H1 (cell line): ENCODE results near the gene ACSM2A. TPM values are rescaled to one million over a fixed set of nuclear protein-coding genes. Genes with fewer than 3 reads are reported as not detected.
A peak's percentile ranks its signal among the peaks of the same experiment; 100 is the strongest.
"Not testable (repeated sequence)": the region's sequence is repeated elsewhere in the genome, so short reads cannot be mapped to it uniquely, and the experiment has no call there.

Experiments
- CTCF ChIA-PET: fragments of 300-600 bp; sonication (Branson Sonifier 250); formaldehyde crosslinking; loops from one replicate; lab custom pipeline; 2021; ENCODE audit not compliant: partially characterized antibody; lab: Charles Lee
- POLR2A ChIA-PET: fragments of 300-600 bp; sonication (Branson Sonifier 250); formaldehyde crosslinking; loops from one replicate; lab custom pipeline; 2021; ENCODE audit warnings: inconsistent platforms; ENCODE audit not compliant: partially characterized antibody; lab: Charles Lee
- DNase-seq, 2 experiments: peaks; one replicate each; pipeline versions ENCODE4 v3.0.0 to v3.0.0-alpha.2; 2010 to 2022; ENCODE audit warnings: low spot score in 2 of 2, low read depth in 1 of 2, mixed read lengths in 1 of 2
- FAIRE-seq: peaks from 2 replicates; lab custom pipeline; 2011; peaks lifted over from hg19 to GRCh38; lab: Jason Lieb, UNC
- H2AFZ ChIP-seq: 2 replicates; pipeline ENCODE4 v1.8.1; 2012; ENCODE audit warnings: low read length, inconsistent platforms
- H2AK5ac ChIP-seq: 2 replicates; pipeline ENCODE4 v1.6.1; 2013; ENCODE audit warnings: low read depth, low read length
- H2BK120ac ChIP-seq: replicated peaks from 2 replicates; pipeline ENCODE3; 2013; ENCODE audit warnings: low read depth, low read length, inconsistent platforms
- H2BK12ac ChIP-seq: 2 replicates; pipeline ENCODE4 v1.6.1; 2013; ENCODE audit warnings: low read depth, low read length
- H2BK15ac ChIP-seq: 2 replicates; pipeline ENCODE4 v1.6.1; 2013; ENCODE audit warnings: low read length
- H2BK20ac ChIP-seq: 2 replicates; pipeline ENCODE4 v1.6.1; 2013; ENCODE audit warnings: low read length
- H2BK5ac ChIP-seq: 2 replicates; pipeline ENCODE4 v1.6.1; 2013; ENCODE audit warnings: low read depth, low read length
- H3K14ac ChIP-seq: 2 replicates; pipeline ENCODE4 v1.6.1; 2013; ENCODE audit warnings: inconsistent platforms; ENCODE audit not compliant: insufficient read length
- H3K18ac ChIP-seq: 2 replicates; pipeline ENCODE4 v1.6.1; 2013; ENCODE audit warnings: low read length; ENCODE audit errors: extremely low read depth
- H3K23ac ChIP-seq: 2 replicates; pipeline ENCODE4 v1.6.1; 2013; ENCODE audit warnings: inconsistent platforms; ENCODE audit not compliant: insufficient read length
- H3K23me2 ChIP-seq: 2 replicates; pipeline ENCODE4 v1.6.1; 2013; ENCODE audit warnings: low read depth, low read length
- H3K27ac ChIP-seq: 2 replicates; pipeline ENCODE4 v1.6.1; 2011; ENCODE audit warnings: low read depth, low read length, inconsistent platforms
- H3K27me3 ChIP-seq, 4 experiments: replicated peaks in 1 of 4; 1 replicate in 1 of 4; 2 replicates in 3 of 4; pipeline versions ENCODE4 v1.6.1 to v1.8.1; 2011 to 2013; ENCODE audit warnings: low read length in 3 of 4, mild to moderate bottlenecking in 3 of 4, inconsistent platforms in 2 of 4, mixed read lengths in 2 of 4, moderate library complexity in 1 of 4; ENCODE audit not compliant: control insufficient read depth in 3 of 4, insufficient read depth in 3 of 4; ENCODE audit errors: extremely low read depth in 1 of 4
- H3K36me3 ChIP-seq, 4 experiments: 2 replicates each; pipeline versions ENCODE4 v1.6.1 to v1.8.1; 2011 to 2013; ENCODE audit warnings: mild to moderate bottlenecking in 4 of 4, low read length in 3 of 4, moderate library complexity in 2 of 4, control low read depth in 1 of 4, inconsistent platforms in 1 of 4; ENCODE audit not compliant: insufficient read depth in 4 of 4, control insufficient read depth in 2 of 4
- H3K4ac ChIP-seq: replicated peaks from 2 replicates; pipeline ENCODE3; 2013; ENCODE audit warnings: low read length, low read depth, mixed read lengths, inconsistent platforms; ENCODE audit not compliant: insufficient read length
- H3K4me1 ChIP-seq, 4 experiments: replicated peaks in 1 of 4; 1 replicate in 1 of 4; 2 replicates in 3 of 4; pipeline versions ENCODE4 v1.6.1 to v1.8.1; 2011 to 2013; ENCODE audit warnings: low read length in 3 of 4, inconsistent platforms in 2 of 4, mixed read lengths in 1 of 4; ENCODE audit not compliant: insufficient read depth in 4 of 4, control insufficient read depth in 3 of 4
- H3K4me2 ChIP-seq, 2 experiments: 2 replicates each; pipeline versions ENCODE4 v1.6.1 to v1.8.1; 2011 to 2013; ENCODE audit warnings: low read depth in 2 of 2, low read length in 2 of 2, control low read depth in 1 of 2, inconsistent platforms in 1 of 2, mild to moderate bottlenecking in 1 of 2; ENCODE audit not compliant: insufficient read depth in 1 of 2
- H3K4me3 ChIP-seq, 4 experiments: fragments of 200-600, 300-600 bp in 1 of 4; sonication (generic), shearing (Covaris generic), sonication (Bioruptor Twin) in 1 of 4; 2 replicates each; pipeline versions ENCODE4 v1.5.1 to v1.8.1; 2011 to 2016; ENCODE audit warnings: low read length in 4 of 4, low read depth in 3 of 4, control low read depth in 2 of 4, inconsistent platforms in 2 of 4, mild to moderate bottlenecking in 2 of 4, mixed read lengths in 1 of 4, moderate library complexity in 1 of 4; ENCODE audit not compliant: insufficient read depth in 2 of 4; ENCODE audit errors: extremely low read depth in 1 of 4
- H3K56ac ChIP-seq: replicated peaks from 2 replicates; pipeline ENCODE3; 2013; ENCODE audit warnings: low read depth, mild to moderate bottlenecking, mixed read lengths, low read length, inconsistent platforms; ENCODE audit not compliant: insufficient read length
- H3K79me1 ChIP-seq: 2 replicates; pipeline ENCODE4 v1.6.1; 2013; ENCODE audit warnings: low read depth, low read length, control low read depth
- H3K79me2 ChIP-seq, 2 experiments: 2 replicates each; pipeline versions ENCODE4 v1.6.1 to v1.8.1; 2012 to 2013; ENCODE audit warnings: low read length in 2 of 2, mild to moderate bottlenecking in 2 of 2, inconsistent platforms in 1 of 2; ENCODE audit not compliant: insufficient read depth in 2 of 2, control insufficient read depth in 1 of 2
- H3K9ac ChIP-seq, 4 experiments: replicated peaks in 1 of 4; 1 replicate in 1 of 4; 2 replicates in 3 of 4; pipeline versions ENCODE4 v1.6.1 to v1.8.1; 2011 to 2013; ENCODE audit warnings: low read depth in 3 of 4, low read length in 3 of 4, control low read depth in 2 of 4, mild to moderate bottlenecking in 2 of 4, moderate library complexity in 2 of 4, inconsistent platforms in 1 of 4; ENCODE audit errors: extremely low read depth in 1 of 4
- H3K9me3 ChIP-seq, 2 experiments: 2 replicates each; pipeline versions ENCODE4 v1.6.1 to v1.8.1; 2012 to 2013; ENCODE audit warnings: mild to moderate bottlenecking in 2 of 2, moderate library complexity in 2 of 2, control low read depth in 1 of 2, inconsistent platforms in 1 of 2, low read depth in 1 of 2, low read length in 1 of 2, mixed read lengths in 1 of 2; ENCODE audit not compliant: insufficient read depth in 2 of 2
- H4K20me1 ChIP-seq, 2 experiments: replicated peaks in 1 of 2; 2 replicates each; pipeline versions ENCODE3 to v1.8.1; 2011 to 2013; ENCODE audit warnings: inconsistent platforms in 2 of 2, low read length in 2 of 2, mild to moderate bottlenecking in 1 of 2; ENCODE audit not compliant: insufficient read depth in 2 of 2, control insufficient read depth in 1 of 2
- H4K5ac ChIP-seq: 2 replicates; pipeline ENCODE4 v1.6.1; 2013; ENCODE audit warnings: low read length, low read depth, mixed read lengths, inconsistent platforms; ENCODE audit not compliant: insufficient read length
- H4K8ac ChIP-seq: 2 replicates; pipeline ENCODE4 v1.8.0; 2013; ENCODE audit warnings: mild to moderate bottlenecking, moderate library complexity, low read length, inconsistent platforms; ENCODE audit not compliant: insufficient read depth; ENCODE audit errors: extremely low read depth
- H4K91ac ChIP-seq: replicated peaks from 2 replicates; pipeline ENCODE3; 2013; ENCODE audit warnings: low read length, mixed read lengths, inconsistent platforms; ENCODE audit not compliant: insufficient read length
- EP300 ChIP-seq, 2 experiments: IDR thresholded peaks; 1 replicate in 1 of 2; 2 replicates in 1 of 2; pipeline ENCODE4 v1.6.1; 2011 to 2012; ENCODE audit warnings: low read depth in 2 of 2, low read length in 2 of 2, mild to moderate bottlenecking in 2 of 2, borderline replicate concordance in 1 of 2, inconsistent platforms in 1 of 2, moderate library complexity in 1 of 2
- WGBS, 2 experiments: shearing (Covaris generic) in 1 of 2; methylation state at CpG; one replicate each; pipeline versions ENCODE4 v1.1.6 to v1.1.7; 2013 to 2015; ENCODE audit warnings: low lambda C conversion rate in 2 of 2, mixed read lengths in 2 of 2, inconsistent platforms in 1 of 2, low coverage in 1 of 2, missing lambda C conversion rate in 1 of 2; ENCODE audit not compliant: insufficient replicate concordance in 2 of 2, insufficient coverage in 1 of 2, insufficient read length in 1 of 2; ENCODE audit errors: extremely low coverage in 1 of 2, missing lambda C conversion rate in 1 of 2; 5-methylcytosine and 5-hydroxymethylcytosine counted together
- polyA plus RNA-seq, 7 experiments: library from polyadenylated mRNA; depleted of rRNA in 3 of 7; stranded (reverse) in 5 of 7; unstranded in 2 of 7; fragments of >200 nt in 5 of 7; fragments of 200-250 nt in 2 of 7; gene quantifications; 1 replicate in 5 of 7; 2 replicates in 1 of 7; 4 replicates in 1 of 7; pipeline versions ENCODE4 v1.2.1 to v1.2.3, GENCODE V29; 2011 to 2013; ENCODE audit warnings: missing spikeins in 2 of 7, mixed read lengths in 2 of 7
- total RNA-seq: library from RNA; stranded (reverse); fragmentation: NEBNext Ultra II Directional; extraction: Animal tissue kit (Norgen Biotek cat#: 25700); gene quantifications from 2 replicates; pipeline ENCODE4 v1.2.1, GENCODE V29; 2021

The ACSM2A gene
- total and polyA plus RNA-seq, 2 of the 8 experiments (the other 6 are each of a cell fraction or from before 2014, with no cell fraction given), result not detected

- H3K27me3 ChIP-seq, H2BK15ac ChIP-seq, H3K23me2 ChIP-seq, H3K27ac ChIP-seq, H2BK20ac ChIP-seq, H4K91ac ChIP-seq, H3K56ac ChIP-seq, H2BK5ac ChIP-seq, H4K5ac ChIP-seq, DNase-seq, H3K9me3 ChIP-seq, H3K4me2 ChIP-seq, H4K20me1 ChIP-seq, H3K4me3 ChIP-seq, H3K14ac ChIP-seq, H3K4me1 ChIP-seq, H2AFZ ChIP-seq, FAIRE-seq, H2BK12ac ChIP-seq, H4K8ac ChIP-seq, H2BK120ac ChIP-seq, POLR2A ChIA-PET, H3K23ac ChIP-seq, CTCF ChIA-PET, H2AK5ac ChIP-seq, H3K9ac ChIP-seq, H3K79me1 ChIP-seq, H3K36me3 ChIP-seq, H3K79me2 ChIP-seq, H3K18ac ChIP-seq, H3K4ac ChIP-seq: not testable (repeated sequence)
- 59% methylated on average over 3 of the region's 5 CpGs; no CpG with 5 or more reads in 1 of the 2 experiments for WGBS, 2 experiments
- TF ChIP-seq EP300 (IDR thresholded peaks at IDR 0.05; ENCODE audit: borderline replicate concordance in 1 of 2, low read depth in 2 of 2, low read length in 2 of 2), result peak in 1 of 2 experiments; percentile 61; a peak in 1 of 3 replicates
These were observed 2.3 kb downstream of the ACSM2A start for GRCh38 chr16:20453633-20454032.

DNA sequence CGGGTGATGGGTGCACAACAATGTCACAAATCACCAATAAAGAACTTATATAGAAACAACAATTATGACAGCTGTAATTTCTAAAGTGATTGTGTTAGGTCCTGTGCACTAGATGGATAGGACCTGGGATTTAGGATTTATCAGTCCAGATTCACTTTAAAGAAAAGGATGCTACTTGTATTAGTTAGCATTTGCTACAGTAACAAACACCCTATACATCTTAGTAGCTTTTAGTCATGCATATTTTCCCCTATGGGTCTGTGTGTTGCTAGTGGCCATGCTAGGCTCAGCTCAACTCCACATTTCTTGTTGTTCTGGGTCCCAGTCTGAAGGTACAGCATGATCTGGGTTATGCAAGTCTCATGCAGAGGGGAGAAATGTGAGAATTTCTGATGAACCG lies 7.9 kb downstream of the ACSM2A start:
- H3K4me1 ChIP-seq, H2BK20ac ChIP-seq, H3K36me3 ChIP-seq, H4K20me1 ChIP-seq, H2AK5ac ChIP-seq, H2BK5ac ChIP-seq, H3K4me3 ChIP-seq, H2BK120ac ChIP-seq, H3K9me3 ChIP-seq, H3K23me2 ChIP-seq, H4K91ac ChIP-seq, CTCF ChIA-PET, H2BK12ac ChIP-seq, H3K27ac ChIP-seq, H3K18ac ChIP-seq, H4K5ac ChIP-seq, H2BK15ac ChIP-seq, H3K9ac ChIP-seq, POLR2A ChIA-PET, H3K27me3 ChIP-seq, H3K23ac ChIP-seq, H4K8ac ChIP-seq, H3K79me1 ChIP-seq, H3K14ac ChIP-seq, H3K4me2 ChIP-seq, FAIRE-seq, DNase-seq, H2AFZ ChIP-seq, H3K79me2 ChIP-seq, H3K56ac ChIP-seq, H3K4ac ChIP-seq: not testable (repeated sequence)
- 93% methylated on average over 2 of the region's 2 CpGs; no CpG with 5 or more reads in 1 of the 2 experiments for WGBS, 2 experiments
